ENCODE measurements around the gene CRYBB1. TPM values are rescaled to one million over a fixed set of nuclear protein-coding genes. Genes with fewer than 3 reads are reported as not detected.
"Not testable (repeated sequence)": the region's sequence is repeated elsewhere in the genome, so short reads cannot be mapped to it uniquely, and the experiment has no call there.

Gene CRYBB1
- total RNA-seq, 4 donors from 2014 or later = 0.40 TPM; not detected in 3

DNA sequence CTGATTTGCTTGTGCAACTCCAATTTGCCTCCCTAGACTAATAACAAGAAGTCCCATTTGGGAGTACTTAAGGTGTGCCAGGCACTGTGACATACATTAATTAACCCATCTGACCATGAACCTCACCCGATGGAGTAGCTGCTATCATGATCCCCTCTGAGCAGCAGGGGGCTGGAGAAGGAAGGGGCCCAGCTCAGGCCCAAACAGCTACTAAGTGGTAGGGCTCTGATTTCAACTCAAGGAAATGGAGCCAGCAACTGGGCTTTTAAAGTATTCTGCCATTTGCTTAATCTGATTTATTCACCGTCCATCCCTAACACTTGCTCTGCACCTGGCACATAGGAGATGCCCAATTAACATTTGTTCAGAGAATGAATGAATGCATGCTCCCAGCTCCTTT is 1.2 kb downstream of the CRYBB1 start:
- H3K4me1 ChIP-seq = no peaks in the 10 kb centered on the region
- H3K36me3 ChIP-seq = no peaks in the 10 kb centered on the region
- no peak for ATAC-seq
- H3K27me3 ChIP-seq = peaks cover 76% of the 10 kb centered on the region
- TF ChIP-seq POLR2A (IDR thresholded peaks at IDR 0.05) (no peak), EP300 (IDR thresholded peaks at IDR 0.05) (no peak), POLR2AphosphoS5 (IDR thresholded peaks at IDR 0.05) (no peak)
- TF ChIP-seq, protein P1, sequence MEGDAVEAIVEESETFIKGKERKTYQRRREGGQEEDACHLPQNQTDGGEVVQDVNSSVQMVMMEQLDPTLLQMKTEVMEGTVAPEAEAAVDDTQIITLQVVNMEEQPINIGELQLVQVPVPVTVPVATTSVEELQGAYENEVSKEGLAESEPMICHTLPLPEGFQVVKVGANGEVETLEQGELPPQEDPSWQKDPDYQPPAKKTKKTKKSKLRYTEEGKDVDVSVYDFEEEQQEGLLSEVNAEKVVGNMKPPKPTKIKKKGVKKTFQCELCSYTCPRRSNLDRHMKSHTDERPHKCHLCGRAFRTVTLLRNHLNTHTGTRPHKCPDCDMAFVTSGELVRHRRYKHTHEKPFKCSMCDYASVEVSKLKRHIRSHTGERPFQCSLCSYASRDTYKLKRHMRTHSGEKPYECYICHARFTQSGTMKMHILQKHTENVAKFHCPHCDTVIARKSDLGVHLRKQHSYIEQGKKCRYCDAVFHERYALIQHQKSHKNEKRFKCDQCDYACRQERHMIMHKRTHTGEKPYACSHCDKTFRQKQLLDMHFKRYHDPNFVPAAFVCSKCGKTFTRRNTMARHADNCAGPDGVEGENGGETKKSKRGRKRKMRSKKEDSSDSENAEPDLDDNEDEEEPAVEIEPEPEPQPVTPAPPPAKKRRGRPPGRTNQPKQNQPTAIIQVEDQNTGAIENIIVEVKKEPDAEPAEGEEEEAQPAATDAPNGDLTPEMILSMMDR (IDR thresholded peaks at IDR 0.05) = no peak
- H3K27ac ChIP-seq = no peak overlapping the region
- no peak overlapping the region for H3K4me3 ChIP-seq
- no peaks in the 10 kb centered on the region for H3K9me3 ChIP-seq
- WGBS, 2 donors (ENCODE audit: low coverage in 1 of 2) = 17 to 43% methylated on average over 1 of the region's 2 CpGs

DNA sequence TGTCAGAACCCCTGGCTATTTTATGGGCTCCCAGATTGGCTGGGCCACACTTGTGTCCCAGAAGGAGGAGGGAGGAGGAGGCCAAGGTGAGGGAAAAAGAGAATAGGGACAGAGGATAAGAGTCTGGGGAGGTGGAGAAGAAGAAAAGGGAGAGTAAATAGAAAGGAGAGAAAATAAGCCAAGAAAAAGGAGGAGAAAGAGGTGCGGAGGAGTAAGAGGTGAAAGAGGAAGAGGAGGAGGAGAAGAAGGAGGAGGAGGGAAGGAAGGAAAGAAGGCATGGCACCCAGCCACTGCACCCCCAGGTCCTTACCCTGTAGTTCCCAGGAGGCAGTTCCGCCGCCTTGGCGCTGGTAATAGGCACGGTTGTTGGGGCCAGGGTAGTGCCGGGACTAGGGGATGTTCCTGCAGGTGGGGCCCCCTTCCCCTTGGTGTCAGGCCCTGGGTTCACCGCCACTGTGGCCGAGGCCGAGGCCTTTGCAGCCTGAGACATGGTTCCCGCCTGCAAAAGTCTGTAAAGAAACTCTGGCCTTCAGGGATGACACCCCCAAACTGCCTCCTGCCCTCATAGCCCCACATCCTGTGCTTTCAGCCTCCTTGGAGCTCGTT is 1.9 kb downstream of the CRYBB1 start:
- no peak for ATAC-seq
- 70 to 73% methylated on average over 6 to 7 of the region's 11 CpGs for WGBS, 2 donors (ENCODE audit: low coverage in 1 of 2)
- Histone ChIP-seq H3K9me3 (no peaks in the 10 kb centered on the region), H3K27ac (no peak overlapping the region), H3K4me1 (no peaks in the 10 kb centered on the region), H3K4me3 (no peak overlapping the region), H3K27me3 (peaks cover 75% of the 10 kb centered on the region), H3K36me3 (no peaks in the 10 kb centered on the region)
- TF ChIP-seq POLR2AphosphoS5 (IDR thresholded peaks at IDR 0.05) = no peak
- TF ChIP-seq, protein P1 (IDR thresholded peaks at IDR 0.05) = no peak

DNA sequence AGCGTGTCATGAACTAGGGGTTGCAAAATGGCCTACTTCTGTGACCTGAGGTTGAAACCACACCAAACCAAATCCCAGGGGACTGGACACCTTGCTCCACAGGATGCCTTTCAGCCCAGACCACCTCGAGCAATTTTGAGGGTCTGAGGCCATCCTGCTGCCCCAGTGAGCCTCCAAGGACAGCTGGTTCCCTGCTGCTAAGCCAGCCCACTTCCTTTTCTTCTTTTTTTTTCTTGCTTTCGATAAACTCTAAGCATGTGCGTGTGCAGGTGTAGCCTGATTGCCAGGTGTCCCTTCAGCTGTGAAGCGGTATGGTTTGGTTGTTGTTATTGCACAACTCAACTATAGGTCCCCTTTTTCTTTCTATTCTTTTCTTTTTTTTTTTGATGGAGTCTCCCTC is 2.7 kb downstream of the CRYBB1 start:
- TF ChIP-seq, protein P1 (IDR thresholded peaks at IDR 0.05) = no peak
- no peak for TF ChIP-seq POLR2A (IDR thresholded peaks at IDR 0.05)
- no peak for TF ChIP-seq EP300 (IDR thresholded peaks at IDR 0.05)
- TF ChIP-seq POLR2AphosphoS5 (IDR thresholded peaks at IDR 0.05) = no peak
- Histone ChIP-seq H3K9me3 (no peaks in the 10 kb centered on the region), H3K27me3 (peaks cover 75% of the 10 kb centered on the region), H3K27ac (no peak overlapping the region), H3K4me3 (no peak overlapping the region), H3K36me3 (no peaks in the 10 kb centered on the region), H3K4me1 (no peaks in the 10 kb centered on the region)
- 32 to 56% methylated on average over 3 to 5 of the region's 5 CpGs for WGBS, 2 donors (ENCODE audit: low coverage in 1 of 2)
- ATAC-seq = no peak

DNA sequence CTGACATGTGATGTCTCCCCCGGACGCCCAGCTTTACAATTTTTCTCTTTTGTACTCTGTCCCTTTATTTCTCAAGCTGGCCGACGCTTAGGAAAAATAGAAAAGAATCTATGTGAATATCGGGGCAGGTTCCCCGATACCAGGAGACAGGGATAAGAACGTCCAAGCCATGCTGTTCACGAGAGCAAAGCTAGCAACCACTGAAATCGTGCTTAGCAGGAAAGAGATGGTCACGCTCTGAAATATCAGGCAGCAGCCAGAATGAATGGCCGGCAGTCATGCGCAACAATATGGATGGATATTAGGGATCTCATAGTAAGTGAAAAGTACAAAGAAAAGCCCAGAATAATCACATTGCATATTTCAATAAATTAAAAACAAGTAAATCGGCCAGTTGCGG is 3.5 kb downstream of the CRYBB1 start:
- Histone ChIP-seq H3K9me3 (no peaks in the 10 kb centered on the region), H3K27ac (no peak overlapping the region), H3K4me1 (no peaks in the 10 kb centered on the region), H3K4me3 (no peak overlapping the region), H3K36me3 (no peaks in the 10 kb centered on the region), H3K27me3 (peaks cover 75% of the 10 kb centered on the region)
- 34 to 37% methylated on average over 7 to 12 of the region's 14 CpGs for WGBS, 2 donors (ENCODE audit: low coverage in 1 of 2)
- no peak for ATAC-seq
- TF ChIP-seq EP300 (IDR thresholded peaks at IDR 0.05) (no peak), POLR2AphosphoS5 (IDR thresholded peaks at IDR 0.05) (no peak), POLR2A (IDR thresholded peaks at IDR 0.05) (no peak)
- TF ChIP-seq, protein P1 (IDR thresholded peaks at IDR 0.05) = no peak

DNA sequence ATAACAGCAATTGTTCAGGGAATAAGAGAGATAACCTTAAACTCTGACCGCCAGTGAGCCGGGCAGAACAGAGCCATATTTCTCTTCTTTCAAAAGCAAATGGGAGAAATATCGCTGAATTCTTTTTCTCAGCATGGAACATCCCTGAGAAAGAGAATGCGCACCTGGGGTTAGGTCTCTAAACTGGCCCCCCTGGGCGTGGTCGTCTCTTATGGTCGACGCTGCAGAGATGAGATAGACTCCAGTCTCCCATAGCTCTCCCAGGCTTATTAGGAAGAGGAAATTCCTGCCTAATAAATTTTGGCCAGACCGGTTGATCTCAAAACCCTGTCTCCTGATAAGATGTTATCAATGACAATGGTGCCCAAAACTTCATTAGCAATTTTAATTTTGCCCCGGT is 4.1 kb downstream of the CRYBB1 start:
- 11 to 14% methylated on average over 9 to 10 of the region's 10 CpGs for WGBS, 2 donors (ENCODE audit: low coverage in 1 of 2)
- not testable (repeated sequence) for ATAC-seq, H3K9me3 ChIP-seq, H3K27ac ChIP-seq, H3K4me3 ChIP-seq, H3K4me1 ChIP-seq, H3K36me3 ChIP-seq
- peaks cover 69% of the 10 kb centered on the region for H3K27me3 ChIP-seq
